RWPE1 (cell line): ENCODE results near the gene RASIP1.

ENCODE experiments used
- CTCF ChIA-PET: fragments of 350-600 bp; sonication (Branson Sonifier 250); formaldehyde crosslinking; extraction: SDS; loops from one replicate; lab custom pipeline; 2021; lab: Yijun Ruan, JAX
- POLR2A ChIA-PET: fragments of 400-600 bp; formaldehyde crosslinking; extraction: SDS; loops from one replicate; lab custom pipeline; 2020; ENCODE audit warnings: antibody characterized with exemption; ENCODE audit not compliant: low non-redundant PET; lab: Yijun Ruan, JAX
- DNase-seq: peaks from one replicate; pipeline ENCODE4 v3.0.0; 2012; ENCODE audit warnings: low spot score
- H3K27ac ChIP-seq: fragments of 450-650 bp; 2 replicates; pipeline ENCODE4 v1.5.1; 2017
- TF ChIP-seq, protein P1 (sequence below): fragments of 450-650 bp; conservative IDR thresholded peaks from 2 replicates; pipeline ENCODE4 v1.5.1; 2017; ENCODE audit warnings: low read depth, mild to moderate bottlenecking

RASIP1 gene

DNA sequence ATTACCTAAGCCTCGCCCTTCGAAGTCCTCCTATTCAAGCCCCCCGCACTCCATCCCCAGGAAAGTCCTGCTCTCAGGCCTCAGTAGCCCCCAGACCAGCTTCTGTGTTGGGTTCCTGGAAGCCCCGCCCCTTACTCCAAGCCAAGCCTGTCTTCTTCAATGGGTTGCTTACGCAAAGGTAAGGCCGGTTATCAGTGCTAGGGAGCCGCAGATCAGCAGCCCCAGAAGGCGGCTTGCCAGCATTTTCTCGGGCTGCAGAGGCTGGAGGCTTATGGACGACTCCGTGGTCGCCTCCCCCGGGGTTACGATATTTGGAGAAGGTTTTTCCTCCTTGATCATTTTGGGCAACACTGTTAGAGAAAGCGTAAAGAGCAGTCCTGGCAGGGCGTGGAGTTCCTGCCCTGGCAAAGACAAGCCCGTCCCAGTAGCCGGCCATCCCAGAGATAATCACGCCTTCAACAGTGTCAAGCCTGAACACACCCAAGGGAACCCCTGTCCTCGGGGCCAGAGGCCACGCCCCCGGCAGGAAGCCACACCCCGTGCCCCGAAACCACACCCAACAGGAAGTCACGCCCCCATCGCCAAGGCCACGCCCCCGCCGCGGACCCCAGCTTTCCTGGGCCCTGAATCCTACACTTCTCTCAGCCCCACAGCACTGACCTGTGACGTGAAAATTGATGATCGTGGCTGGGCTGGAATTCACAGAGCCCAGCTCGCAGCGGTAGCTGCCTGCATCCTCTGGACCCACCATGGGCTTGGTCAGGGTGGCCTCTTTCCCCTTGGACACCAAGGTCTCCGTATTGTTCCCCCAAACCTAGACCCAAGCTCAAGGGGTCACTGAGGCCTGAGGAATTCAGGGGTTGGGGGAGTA is 954 bp upstream of the RASIP1 start:
- peak; percentile 84 for DNase-seq
- POLR2A ChIA-PET, result no interaction called here
- CTCF ChIA-PET, result interaction anchor here (0.5 to 0.7 kb wide), 2 partner anchors 95 to 458 kb away, joined by 3 to 5 read pairs; partner anchors contain the start of gene HSD17B14
- TF ChIP-seq, protein P1, sequence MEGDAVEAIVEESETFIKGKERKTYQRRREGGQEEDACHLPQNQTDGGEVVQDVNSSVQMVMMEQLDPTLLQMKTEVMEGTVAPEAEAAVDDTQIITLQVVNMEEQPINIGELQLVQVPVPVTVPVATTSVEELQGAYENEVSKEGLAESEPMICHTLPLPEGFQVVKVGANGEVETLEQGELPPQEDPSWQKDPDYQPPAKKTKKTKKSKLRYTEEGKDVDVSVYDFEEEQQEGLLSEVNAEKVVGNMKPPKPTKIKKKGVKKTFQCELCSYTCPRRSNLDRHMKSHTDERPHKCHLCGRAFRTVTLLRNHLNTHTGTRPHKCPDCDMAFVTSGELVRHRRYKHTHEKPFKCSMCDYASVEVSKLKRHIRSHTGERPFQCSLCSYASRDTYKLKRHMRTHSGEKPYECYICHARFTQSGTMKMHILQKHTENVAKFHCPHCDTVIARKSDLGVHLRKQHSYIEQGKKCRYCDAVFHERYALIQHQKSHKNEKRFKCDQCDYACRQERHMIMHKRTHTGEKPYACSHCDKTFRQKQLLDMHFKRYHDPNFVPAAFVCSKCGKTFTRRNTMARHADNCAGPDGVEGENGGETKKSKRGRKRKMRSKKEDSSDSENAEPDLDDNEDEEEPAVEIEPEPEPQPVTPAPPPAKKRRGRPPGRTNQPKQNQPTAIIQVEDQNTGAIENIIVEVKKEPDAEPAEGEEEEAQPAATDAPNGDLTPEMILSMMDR, result no peak
- peak overlapping the region; percentile 80 for H3K27ac ChIP-seq

DNA sequence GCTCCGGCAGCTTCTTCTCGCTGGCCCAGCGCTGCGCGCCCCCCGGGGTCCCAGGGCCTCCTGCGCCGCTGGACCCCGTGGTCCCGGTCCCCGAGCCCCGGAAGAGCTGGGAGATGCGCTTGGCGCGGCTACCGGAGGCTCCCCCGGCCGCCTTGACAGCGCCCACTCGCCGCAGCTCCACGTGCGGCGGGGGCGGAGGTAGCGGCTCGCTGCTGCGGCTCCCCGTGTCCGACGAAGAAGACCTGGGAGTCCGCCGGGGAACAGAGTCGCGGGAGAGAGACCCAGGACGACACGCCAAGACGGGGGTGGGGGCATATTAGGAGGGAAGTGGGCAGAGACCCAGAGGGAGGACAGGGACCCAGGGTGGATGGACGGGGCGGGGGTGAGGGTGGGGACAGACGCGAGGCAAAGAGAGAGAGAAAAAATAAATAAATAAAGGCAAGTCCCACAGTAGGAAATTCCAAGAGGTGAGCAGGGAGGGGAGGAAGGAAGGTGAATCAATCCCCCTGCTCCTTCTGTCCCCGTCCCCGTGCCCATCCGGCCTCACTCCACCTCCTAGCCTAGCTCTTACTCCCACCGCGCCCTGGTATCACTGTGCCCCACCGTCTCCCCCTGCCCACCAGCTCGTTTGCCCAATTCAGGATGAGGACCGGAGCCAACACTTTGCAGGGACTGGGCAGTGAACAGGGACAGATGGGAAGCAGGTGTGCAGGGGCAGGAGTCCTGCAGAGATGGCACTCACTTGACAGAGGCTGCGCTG is 826 bp downstream of the RASIP1 start:
- POLR2A ChIA-PET, result interaction anchor here (1.4 kb wide), 1 partner anchor 25 kb away, joined by 3 read pairs; no protein-coding TSS in a partner anchor
- no peak for DNase-seq
- H3K27ac ChIP-seq, result peak overlapping the region; percentile 79
- TF ChIP-seq, protein P1, result no peak
- CTCF ChIA-PET, result interaction anchor here (0.5 to 1.7 kb wide), 14 partner anchors 19 to 166 kb away, joined by 3 to 8 read pairs (median 3); partner anchors contain the start of genes CA11 and HSD17B14

DNA sequence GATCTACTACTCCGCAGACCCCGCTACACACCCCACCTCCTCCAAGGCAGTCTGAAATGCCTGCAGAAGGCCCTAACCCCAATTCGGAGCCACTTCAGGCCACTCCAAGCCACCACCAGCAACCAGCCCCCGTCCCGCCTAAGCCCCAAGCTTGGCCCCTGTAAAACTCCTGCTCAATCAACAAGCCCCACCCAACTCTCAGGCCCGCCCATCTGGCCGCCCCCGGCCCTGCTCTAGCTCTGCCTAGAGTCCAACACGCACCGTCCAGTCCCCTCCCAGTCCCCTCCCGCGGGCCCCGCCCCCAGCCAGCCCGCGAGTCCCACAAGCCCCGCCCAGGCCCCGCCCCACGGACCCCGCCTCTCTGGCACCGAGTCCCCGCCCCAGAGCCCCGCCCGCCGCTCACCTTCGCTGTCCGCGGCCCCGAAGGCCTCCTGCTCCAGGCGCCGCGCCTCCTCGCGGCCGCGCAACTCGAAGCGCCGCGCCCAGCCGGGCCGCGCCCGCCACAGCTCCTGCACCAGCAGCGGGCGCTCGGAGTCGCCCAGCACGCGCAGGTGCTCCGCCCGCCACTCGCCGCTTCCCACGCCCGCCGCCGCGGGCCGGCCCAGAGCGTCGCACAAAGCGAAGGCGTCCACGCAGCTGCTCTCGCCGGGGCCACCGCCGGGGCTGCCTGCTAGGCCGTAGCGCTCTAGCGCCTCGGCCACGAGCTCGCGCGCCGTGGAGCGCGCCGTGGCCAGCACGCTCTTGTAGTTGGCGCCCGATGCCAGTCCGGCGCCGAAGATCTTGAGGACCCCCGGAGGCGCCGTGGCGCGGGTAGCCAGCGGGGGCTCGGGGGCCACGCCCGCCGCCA is 1.6 kb downstream of the RASIP1 start:
- TF ChIP-seq, protein P1, result peak; percentile 67
- peak overlapping the region; percentile 79 for H3K27ac ChIP-seq
- POLR2A ChIA-PET, result interaction anchor here (1.4 kb wide), 1 partner anchor 25 kb away, joined by 3 read pairs; no protein-coding TSS in a partner anchor
- CTCF ChIA-PET, result interaction anchor here (0.5 to 1.7 kb wide), 14 partner anchors 18 to 808 kb away, joined by 3 to 8 read pairs (median 3); partner anchors contain the start of genes CA11 and HSD17B14
- DNase-seq, result peak; percentile 96

DNA sequence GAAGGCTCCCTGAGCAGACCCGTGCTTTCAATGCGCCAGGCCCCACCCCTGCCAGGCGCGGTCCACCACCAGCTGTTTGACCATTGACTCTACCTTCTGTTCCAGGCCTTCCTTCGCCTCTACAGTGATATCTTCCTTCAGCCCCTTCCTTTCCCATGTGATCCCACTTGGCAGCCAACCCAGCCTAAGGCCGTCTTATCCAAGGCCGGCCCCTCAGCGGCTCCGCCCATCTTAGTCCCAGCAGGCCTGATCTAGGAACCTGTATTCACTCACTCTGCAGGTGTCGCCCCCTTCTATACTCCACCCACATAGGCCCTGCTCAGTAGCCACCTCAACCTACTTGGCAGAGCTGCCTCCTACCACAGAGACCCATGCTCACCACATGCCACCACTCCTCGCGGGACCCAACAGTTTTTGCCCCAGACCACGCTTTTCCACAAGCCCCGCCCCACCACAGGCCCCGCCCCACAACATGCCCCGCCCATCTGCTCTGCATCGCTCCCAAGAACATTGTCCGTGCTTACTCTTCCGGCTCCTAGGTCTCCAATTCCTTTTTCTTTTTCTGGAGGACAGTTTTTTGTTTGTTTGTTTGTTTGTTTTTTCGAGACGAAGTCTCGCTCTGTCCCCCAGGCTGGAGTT is 2.9 kb downstream of the RASIP1 start:
- TF ChIP-seq, protein P1, result no peak
- ChIA-PET CTCF (interaction anchor here (0.6 kb wide), 1 partner anchor 81 kb away, joined by 5 read pairs; no protein-coding TSS in a partner anchor), POLR2A (no interaction called here)
- H3K27ac ChIP-seq, result peak overlapping the region; percentile 79
- no peak for DNase-seq

DNA sequence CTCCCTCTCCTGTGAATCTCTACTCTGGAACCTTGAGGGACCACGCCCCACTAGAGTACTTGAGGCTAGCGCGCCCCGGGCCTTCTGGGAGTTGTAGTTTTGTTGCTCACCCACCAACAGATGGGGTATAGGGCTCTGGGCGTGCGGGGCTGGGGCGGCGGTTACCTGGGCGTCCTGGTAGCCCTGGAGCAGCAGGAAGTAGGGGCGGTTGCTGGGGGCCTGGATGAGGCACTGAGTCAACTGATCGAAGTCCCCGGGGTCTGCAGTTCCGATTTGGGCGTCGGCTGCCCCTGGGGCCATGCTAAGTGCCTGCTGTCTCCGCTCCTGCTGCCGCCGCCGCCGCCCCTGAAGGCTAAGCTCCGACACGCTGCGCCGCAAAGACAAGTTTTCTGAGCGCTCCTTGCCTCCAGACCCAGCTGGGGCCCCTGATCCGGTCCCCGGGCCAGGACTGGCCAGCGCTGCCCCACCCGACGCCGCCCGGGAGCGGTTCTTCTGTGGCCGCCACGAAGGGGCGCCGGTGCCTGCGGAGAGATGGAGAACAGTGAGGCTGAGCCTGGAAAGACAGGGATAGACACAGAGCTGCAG is 5.3 kb downstream of the RASIP1 start:
- TF ChIP-seq, protein P1, result no peak
- ChIA-PET CTCF (no interaction called here), POLR2A (interaction anchor here (0.6 kb wide), 1 partner anchor 222 kb away, joined by 6 read pairs; no protein-coding TSS in a partner anchor)
- no peak overlapping the region for H3K27ac ChIP-seq
- no peak for DNase-seq
